Medulla oblongata (tissue), 1 donor: ENCODE measurements around the gene TMBIM1.
A peak's percentile ranks its signal among the peaks of the same experiment; 100 is the strongest.

Source experiments
- DNase-seq: peaks from one replicate; pipeline ENCODE4 v3.0.0-alpha.2; 2015; ENCODE audit errors: extremely low spot score

Gene TMBIM1

DNA sequence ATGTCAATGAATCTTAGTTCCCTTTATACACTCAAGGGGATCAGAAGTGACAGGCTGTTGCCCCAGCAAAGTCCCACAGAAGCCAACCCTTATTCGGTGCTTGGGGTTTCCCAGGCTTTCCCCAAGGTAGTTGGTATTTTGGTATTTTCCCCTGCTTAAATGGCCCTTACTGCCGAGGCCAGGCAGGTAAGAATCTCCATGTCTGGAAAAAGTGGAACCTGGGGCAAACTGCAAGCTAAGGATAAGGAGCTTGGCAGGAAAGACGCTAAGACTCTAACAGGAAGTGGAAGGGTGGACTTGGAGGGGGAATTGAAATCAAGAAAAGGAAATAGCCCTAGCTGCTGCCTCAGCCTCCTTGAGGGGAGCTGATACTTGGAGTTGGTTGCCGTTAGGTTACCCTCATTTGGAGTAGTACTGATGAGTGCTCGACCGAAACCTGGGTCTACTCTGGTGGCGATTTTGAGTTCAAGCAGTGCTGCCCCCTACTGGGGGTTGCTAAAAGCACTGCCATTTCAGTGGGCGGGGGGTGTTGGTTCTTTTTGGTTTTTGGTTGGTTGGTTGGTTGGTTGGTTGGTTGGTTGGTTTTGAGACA lies 34.8 kb downstream of the TMBIM1 start:
- DNase-seq, result peak; percentile 86

DNA sequence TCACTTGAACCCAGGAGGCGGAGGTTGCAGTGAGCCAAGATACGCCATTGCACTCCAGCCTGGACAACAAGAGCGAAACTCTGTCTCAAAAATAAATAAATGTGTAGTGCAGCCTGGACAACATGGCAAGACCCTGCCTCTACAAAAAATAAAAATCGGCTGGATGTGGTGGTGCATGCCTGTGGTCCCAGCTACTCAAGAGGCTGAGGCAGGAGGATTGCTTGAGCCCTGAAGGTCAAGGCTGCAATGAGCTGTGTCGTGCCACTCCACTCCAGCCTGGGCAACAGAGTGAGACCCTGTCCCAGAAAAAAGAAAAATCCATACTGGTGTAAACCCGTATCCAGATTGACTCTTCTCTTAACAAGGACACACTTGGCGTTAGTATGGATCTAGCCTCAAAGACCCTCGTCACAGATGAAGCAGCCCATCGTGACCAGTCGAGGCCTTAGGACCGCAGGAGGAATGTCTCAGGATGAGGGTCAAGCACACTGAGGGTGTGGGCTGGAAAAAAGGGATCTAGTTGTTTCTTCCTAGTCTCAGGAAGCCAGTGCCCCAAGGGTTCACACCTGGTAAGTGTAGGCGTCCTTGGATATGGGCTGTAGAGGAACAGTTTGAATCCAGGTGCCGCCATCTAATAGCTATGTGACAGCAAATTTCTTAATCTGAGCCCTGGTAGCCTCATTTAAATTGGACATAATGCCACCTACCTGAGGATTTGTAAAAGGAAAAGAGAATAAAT lies 35.5 kb downstream of the TMBIM1 start:
- DNase-seq, result no peak

DNA sequence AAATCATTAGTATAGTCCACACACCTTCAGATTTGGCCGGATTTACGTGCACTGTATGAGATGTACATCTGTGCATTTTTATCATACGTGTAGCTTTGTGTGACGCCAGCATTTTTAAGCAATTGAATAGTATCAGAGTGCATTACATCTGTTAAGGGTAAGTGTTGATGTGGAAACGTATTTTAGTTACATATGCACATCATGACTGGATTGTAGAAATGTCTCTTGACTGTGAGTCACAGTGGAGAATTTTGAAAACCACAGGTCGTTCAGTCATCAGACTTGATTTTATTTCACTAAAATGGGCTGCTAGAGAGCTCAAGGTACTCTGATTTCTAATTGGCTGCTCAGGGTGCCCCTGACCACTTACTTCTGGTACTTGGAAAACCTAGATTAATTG lies 36.9 kb downstream of the TMBIM1 start:
- no peak for DNase-seq

DNA sequence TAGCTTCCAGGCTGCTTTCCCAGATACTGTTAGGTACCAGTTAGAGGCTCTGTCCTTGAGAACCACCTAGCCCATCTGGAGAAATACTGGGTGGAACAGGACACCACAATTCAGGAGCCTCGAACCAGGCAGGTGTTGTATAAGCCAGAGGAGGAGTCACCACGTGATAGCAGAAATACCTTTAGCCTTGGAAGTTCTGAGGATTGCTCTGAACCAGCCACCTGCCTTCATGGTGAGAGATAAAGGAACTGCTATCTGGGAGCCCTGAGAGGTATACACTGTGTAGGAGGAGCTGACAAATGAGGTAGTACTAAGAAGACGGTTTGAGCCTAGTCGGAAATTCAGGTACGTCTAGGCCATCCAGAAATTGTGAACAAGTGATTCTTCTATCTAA lies 39.1 kb downstream of the TMBIM1 start:
- no peak for DNase-seq

DNA sequence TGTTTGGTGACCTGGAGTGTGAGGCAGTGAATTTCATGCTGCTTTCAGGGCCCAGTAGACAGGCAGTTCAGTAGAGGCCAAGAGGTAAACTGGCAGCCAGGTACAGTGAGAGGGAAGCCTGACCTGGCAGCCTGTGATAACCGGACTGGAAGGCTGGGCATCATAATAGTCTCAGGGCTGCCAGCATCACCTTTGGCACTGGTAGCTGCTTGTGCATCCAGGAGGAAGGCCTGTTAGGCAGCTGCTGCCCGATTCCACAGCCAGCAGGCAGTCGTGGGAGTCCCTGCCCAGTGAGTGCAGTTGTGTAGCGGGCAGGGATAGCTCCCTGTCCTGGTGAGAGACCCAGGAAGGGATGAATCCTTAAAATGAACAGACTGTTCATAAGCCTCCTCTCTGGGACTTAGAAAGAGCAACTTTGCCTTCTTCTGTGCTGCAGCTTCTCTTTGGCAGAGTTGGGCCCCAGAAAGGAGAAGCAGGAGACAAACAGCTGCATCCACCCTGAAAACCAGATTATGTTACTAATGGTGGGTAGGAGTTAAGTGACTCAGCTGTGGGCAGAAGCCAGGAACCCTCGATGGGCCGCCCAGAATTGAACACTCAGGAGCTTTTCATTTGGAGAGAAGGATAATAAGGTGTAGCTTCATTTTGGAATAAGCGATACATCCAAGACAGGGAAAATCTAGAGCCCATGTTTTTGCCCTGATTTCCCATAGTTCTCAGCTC lies 39.6 kb downstream of the TMBIM1 start:
- DNase-seq, result no peak

DNA sequence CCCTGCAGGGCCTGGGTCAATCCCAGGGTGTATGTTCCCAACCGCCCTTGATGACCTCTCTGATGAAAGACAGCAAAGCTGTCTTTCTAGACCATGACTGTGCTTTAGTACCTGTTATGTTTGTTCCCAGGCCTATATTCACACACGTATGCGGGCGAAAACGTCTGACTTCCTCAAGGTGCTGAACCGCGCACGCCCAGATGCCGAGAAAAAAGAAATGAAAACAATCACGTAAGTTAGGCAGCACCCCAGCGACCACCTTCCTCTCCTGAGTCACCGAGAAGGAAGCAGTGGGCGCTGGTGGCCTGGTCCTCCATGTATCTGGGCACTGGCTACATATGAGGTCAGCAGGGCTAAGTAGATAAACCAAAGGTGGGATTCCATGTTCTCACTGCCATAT lies 42.6 kb downstream of the TMBIM1 start:
- no peak for DNase-seq

DNA sequence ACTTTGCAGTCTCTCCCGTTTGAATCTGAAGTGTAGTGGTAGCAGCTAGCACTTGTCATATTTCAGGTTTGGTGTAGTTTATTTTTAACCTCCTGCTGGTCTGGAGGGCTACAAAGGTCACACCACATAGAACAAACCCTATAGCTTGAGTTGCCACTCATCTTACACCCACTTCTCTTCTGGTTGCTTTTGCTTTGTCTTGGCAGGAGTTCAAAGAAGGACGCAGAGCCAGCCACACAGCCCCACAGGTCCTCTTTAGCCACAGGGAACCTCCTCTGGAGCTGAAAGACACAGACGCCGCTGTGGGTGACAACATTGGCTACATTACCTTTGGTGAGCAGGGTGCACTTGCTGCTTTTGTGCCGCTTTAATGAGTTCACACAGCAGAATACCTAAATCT lies 47.1 kb downstream of the TMBIM1 start:
- no peak for DNase-seq

DNA sequence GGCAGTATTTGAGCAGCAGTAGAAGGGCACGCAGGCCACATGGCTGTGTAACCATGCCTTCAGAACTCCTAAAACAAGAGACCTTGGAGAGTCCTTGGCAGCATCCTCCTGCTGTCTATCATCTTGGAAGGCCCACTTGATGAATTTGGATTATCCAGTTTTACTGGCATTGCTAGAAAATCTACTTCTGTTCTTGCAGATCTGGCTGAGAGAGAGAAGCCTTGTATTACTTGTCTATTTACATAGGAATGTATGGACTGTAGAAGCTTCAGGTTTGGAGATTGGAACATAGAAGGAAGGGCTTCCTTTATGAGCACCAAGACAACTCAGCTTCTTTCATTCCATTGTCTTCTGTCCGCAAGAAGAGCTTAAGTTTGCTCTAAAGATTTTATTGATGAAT lies 47.6 kb downstream of the TMBIM1 start:
- DNase-seq, result no peak

DNA sequence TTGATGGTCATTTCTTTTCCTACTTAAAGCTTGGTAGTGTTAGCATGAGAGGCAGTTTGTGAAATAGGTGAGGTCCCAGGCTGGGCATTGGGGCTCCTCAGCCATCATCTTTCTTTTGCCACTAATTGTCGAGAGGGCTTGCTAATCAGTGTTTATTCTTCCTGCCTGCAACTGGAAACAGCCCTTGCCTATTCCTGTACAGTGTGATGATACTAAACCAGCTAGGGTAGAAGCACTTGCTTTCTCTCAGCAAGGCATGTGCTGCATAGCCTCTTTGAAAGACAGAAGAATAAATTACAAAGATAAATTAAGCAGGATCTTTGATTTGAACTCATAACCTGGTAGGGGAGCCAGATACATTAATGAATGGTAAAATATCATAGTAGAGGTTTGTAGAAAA lies 48.1 kb downstream of the TMBIM1 start:
- DNase-seq, result no peak

DNA sequence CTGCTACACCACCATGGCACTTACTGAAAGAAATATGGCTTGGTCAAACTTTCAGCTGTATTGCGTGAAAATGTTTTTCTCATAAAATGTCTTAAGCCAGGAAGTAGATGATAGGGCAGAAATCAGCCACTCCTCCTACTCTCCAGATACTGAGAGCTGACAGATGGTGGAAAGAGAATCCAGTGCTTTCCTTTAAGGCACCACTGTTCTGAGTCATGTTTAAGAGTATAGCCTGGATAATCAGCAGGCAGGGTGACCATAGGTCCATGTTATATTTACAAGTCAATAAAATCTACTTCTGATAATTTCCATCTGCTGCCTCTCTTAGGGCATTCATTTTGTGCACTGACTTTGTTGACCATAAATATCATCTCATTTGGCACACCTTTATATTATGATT lies 53.4 kb downstream of the TMBIM1 start:
- no peak for DNase-seq

DNA sequence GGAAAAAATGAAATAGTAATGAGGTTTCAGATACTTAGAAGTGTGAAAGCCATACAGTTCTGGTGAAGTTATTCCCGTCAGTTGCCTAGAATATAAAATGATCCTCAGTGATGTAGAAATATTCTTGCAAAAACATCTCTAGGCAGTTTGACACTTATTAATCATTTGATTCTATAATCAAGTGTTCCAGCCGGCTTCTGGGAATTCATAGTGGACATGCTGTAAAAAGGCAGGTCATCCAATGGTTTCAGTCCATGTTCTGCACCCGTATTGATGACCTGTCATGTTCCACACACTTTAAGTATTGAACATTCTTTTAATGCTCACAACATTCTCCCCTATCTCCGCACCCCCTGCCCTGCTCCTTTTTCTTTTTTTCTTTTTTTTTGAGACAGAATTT lies 55.5 kb downstream of the TMBIM1 start:
- no peak for DNase-seq

DNA sequence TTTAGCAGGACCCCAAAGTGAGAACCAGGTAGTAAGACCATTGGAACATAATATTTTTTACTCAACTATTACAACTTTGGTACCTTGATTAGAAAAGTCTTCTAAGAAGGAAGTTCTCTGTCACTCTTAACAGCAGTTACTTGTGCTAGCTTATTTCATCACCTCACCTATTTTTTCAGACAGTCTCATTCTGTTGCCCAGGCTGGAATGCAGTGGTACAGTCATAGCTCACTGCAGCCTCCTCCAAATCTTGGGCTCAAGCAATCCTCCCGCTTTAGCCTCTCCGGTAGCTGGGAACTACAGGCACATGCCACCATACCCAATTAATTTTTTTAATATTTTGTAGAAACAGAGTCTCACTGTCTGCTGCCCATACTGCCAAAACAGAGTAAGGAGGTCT lies 57.3 kb downstream of the TMBIM1 start:
- DNase-seq, result no peak

DNA sequence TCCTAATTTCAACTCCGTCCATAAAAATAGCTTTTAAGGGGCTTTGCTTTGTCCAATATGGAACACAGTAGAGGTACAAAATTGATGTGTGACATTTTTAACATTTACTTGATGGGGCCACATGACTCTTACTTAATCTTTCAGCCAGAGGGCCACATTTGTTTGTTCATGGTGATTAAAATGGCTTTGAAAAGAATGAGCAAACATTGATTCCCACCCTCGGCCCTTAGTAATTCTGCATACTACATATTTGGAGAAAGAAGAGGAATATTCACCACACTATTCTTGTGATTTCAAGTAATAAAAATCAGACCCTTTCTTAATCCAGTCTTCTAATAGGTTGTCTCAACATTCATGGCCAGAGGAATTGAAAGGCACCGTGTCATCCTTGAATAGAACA lies 57.8 kb downstream of the TMBIM1 start:
- DNase-seq, result no peak

DNA sequence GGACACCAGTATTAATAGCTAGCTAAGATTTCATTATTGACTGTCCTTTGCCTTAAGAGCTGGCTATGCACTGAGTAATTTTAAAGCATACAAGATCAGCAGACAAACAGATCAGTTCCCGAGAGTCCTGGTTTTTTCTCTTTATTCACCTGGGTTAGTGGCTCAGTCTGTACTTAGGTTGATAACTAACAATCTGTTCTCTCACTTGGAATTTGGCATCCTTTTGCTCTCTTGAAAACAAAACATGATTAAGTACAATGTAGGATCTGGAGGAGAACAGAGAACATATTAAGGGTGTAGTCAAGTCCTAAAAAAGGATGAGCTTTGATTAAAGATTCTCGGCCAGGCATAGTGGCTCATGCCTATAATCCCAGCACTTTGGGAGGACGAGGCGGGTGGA lies 58.8 kb downstream of the TMBIM1 start:
- no peak for DNase-seq

DNA sequence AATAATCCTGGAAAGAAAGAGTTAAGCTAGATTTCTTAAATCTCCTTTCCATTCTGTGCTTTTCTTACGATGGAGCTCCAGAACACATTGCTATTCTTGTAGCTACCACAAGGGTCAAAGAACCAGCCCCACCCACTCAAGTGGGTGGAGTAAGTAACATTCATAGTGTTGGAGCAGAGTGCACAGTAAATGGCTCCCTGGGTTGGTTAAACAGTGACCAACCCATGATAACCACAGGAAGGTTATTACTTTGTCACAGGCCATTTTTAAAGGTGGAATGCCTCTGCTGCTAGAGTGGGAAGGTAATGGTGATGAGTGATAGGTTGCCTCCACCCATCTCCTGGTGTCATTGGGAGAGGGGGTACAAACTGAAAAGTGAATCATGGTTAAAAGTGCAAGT lies 61.4 kb downstream of the TMBIM1 start:
- no peak for DNase-seq

DNA sequence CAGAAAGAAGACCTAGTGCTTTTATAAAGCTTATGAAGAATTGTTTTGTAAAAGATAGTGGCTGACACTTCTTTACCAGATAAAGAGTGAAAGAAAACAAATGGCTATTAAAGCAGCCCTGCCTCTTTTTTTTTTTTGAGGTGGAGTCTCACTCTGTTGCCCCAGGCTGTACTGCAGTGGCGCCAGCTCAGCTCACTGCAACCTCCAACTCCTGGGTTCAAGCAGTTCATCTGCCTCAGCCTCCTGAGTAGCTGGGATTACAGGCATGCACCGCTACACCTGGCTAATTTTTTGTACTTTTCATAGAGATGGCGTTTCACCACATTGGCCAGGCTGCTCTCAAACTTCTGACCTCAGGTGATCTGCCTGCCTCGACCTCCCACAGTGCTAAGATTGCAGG lies 62.5 kb downstream of the TMBIM1 start:
- no peak for DNase-seq

DNA sequence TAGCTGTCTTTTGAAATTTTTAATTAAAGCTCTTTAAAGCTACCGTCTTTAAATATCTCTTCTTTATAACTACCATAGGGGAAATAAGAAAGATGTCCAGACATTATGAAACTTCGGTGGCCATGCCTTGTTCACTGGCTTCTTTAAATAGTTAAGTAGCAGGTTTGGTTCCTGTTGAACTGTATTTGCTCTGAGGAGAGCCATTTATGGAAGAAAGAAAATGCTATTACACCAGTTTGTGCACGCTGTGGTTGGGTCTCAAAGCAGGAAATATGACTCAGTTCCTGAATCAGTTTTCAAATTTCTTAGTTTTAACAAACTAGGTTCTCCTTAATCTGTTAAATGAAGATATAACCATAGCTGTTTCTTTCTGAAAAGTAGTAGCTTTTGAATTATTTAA lies 63.1 kb downstream of the TMBIM1 start:
- DNase-seq, result peak; percentile 58

DNA sequence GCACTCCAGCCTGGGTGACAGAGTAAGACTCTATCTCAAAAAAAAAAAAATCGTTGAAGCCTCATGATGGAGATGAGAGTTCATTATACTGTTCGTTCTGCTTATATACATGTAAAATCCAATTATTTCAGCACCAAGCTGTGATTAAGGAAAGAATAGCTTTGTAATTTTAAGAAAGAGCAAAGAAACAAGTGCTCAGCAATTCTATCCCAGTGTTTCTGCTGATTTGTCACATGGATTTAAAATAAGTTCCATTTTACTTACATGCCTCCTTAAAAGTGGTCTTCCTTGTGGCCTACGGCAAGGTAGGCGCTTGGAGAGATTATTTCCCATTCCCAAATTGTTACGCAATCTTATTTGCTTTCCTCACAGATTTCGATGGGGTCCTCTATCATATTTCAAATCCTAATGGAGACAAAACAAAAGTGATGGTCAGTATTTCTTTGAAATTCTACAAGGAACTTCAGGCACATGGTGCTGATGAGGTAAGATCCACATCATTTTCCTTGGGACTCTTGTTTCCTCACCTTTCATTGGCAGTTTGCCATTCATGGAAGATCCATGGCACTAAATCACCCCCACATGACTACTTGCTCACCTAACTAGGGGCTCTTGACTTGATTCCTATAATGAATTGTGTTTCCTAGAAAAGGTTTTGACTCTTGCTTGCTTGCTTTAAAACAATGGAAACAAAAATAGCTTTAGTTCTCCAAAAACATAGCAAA lies 63.8 kb downstream of the TMBIM1 start:
- DNase-seq, result no peak

DNA sequence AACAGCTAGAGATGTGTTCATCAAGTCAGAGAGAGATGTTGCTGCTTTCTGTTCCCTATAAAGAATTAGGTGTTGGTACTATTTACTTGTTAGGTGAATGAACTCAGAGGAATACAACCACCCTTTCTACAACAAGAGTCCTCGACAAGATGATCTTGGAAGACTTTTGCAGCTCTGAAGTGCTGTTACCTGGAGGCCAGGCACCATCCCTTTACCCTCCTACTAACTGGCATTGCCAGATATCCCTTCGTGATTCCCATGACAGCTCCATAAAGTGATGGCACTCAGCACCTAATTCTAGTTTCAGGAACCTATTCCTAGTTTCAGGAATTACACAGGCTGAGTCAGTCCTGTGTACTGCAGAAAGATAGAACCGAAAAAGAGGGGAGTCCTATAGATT lies 65.4 kb downstream of the TMBIM1 start:
- no peak for DNase-seq
